ENCODE measurements around the gene SLC38A8.

DNA sequence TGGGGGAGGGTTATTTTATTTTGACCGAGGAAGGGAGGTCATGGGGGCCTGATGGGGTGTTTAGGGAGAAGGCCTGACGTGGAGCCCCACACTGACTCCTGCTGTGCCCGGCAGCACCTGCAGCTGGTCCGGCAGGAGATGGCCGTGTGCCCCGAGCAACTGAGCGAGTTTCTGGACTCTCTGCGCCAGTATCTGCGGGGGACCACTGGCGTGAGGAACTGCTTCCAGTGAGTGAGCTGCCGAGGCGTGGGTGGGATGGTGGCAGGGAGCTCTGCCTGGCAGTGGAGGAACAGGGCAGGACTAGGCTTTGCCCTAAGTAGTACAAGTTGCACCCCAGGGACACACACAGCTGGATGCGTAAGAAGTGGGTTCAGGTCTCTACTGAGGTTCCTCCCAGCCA is 44.5 kb downstream of the SLC38A8 start:
- TF ChIP-seq, protein P1, sequence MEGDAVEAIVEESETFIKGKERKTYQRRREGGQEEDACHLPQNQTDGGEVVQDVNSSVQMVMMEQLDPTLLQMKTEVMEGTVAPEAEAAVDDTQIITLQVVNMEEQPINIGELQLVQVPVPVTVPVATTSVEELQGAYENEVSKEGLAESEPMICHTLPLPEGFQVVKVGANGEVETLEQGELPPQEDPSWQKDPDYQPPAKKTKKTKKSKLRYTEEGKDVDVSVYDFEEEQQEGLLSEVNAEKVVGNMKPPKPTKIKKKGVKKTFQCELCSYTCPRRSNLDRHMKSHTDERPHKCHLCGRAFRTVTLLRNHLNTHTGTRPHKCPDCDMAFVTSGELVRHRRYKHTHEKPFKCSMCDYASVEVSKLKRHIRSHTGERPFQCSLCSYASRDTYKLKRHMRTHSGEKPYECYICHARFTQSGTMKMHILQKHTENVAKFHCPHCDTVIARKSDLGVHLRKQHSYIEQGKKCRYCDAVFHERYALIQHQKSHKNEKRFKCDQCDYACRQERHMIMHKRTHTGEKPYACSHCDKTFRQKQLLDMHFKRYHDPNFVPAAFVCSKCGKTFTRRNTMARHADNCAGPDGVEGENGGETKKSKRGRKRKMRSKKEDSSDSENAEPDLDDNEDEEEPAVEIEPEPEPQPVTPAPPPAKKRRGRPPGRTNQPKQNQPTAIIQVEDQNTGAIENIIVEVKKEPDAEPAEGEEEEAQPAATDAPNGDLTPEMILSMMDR (IDR thresholded peaks at IDR 0.05): no peak
- TF ChIP-seq POLR2A (IDR thresholded peaks at IDR 0.05): no peak
